Measurements from ENCODE around the gene CSRNP3.

The CSRNP3 gene, protein sequence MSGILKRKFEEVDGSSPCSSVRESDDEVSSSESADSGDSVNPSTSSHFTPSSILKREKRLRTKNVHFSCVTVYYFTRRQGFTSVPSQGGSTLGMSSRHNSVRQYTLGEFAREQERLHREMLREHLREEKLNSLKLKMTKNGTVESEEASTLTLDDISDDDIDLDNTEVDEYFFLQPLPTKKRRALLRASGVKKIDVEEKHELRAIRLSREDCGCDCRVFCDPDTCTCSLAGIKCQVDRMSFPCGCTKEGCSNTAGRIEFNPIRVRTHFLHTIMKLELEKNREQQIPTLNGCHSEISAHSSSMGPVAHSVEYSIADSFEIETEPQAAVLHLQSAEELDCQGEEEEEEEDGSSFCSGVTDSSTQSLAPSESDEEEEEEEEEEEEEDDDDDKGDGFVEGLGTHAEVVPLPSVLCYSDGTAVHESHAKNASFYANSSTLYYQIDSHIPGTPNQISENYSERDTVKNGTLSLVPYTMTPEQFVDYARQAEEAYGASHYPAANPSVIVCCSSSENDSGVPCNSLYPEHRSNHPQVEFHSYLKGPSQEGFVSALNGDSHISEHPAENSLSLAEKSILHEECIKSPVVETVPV

GRCh38 chr2:165469417-165469816, at the start of gene CSRNP3:
TSS of gene CSRNP3 (plus strand) at chr2:165469698. CDS start at chr2:165595066, 125,368 bp downstream.
- no peak for TF ChIP-seq GATA1 (IDR thresholded peaks at IDR 0.05; ENCODE audit: low read depth, low read length)
- TF ChIP-seq POLR2A (IDR thresholded peaks at IDR 0.05; ENCODE audit: low read length): no peak
- DNase-seq: no peak

DNA sequence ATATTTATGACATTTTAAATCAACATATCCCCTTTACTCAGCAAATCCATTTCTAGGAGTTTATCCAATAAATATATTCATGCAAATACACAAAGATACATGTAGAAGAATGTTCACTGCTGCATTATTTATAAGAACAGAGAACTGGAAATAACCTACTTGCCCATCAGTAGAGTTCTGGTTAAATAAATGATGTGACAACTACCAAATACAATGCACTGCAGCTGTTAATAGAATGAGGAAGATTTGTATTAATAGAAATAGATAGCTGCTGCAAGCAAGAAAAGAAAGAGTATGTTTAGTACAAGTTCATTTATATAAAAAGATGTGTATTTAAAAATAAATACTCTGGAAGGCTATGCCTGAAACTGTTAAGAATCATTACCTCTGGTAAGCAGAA, 49.3 kb upstream of the CSRNP3 start:
- TF ChIP-seq POLR2A (IDR thresholded peaks at IDR 0.05; ENCODE audit: low read length): no peak
- TF ChIP-seq GATA1 (IDR thresholded peaks at IDR 0.05; ENCODE audit: low read depth, low read length): no peak
- DNase-seq: no peak

DNA sequence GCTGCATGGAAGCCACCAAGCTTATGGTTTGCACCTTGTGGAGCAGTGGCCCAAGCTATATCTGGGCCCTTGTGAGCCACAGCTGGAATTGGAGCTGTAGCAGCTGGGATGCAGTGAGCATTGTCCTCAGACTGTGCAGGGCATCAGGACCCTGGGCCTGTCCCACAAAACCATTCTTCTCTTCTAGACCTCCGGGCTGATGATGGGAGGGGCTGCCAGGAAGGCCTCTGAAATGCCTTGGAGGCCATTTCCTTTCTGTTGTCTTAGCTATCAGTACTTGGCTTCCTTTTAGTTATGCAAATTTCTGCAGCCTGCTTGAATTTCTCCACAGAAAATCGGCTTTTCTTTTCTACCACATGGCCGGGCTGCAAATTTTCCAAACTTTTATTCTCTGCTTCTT, 46.4 kb upstream of the CSRNP3 start:
- no peak for TF ChIP-seq POLR2A (IDR thresholded peaks at IDR 0.05; ENCODE audit: low read length)
- TF ChIP-seq GATA1 (IDR thresholded peaks at IDR 0.05; ENCODE audit: low read depth, low read length): no peak
- no peak for DNase-seq

DNA sequence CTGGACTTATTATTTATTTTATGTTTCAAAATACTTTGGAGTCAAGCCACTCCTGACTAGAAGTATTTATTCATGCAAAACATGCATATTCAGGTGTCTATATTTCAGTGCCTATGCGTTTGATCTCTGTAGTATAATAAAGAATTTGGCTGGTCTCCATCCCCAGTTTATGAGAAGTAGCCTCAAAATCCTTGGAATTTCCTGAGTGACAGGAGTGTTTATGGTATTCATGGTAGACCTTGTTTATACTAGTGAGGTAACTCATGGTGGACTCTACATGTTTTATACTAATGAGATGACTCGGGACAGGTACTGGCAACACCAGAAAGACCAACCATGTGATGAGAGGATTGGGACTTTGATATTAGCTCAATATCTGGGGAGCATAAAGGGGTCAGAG, 43.9 kb upstream of the CSRNP3 start:
- no peak for DNase-seq
- TF ChIP-seq GATA1 (IDR thresholded peaks at IDR 0.05; ENCODE audit: low read depth, low read length) (no peak), POLR2A (IDR thresholded peaks at IDR 0.05; ENCODE audit: low read length) (no peak)

GRCh38 chr2:165427686-165428085, 41.8 kb upstream of the CSRNP3 start:
- no peak for DNase-seq
- TF ChIP-seq GATA1 (IDR thresholded peaks at IDR 0.05; ENCODE audit: low read depth, low read length) (no peak), POLR2A (IDR thresholded peaks at IDR 0.05; ENCODE audit: low read length) (no peak)

DNA sequence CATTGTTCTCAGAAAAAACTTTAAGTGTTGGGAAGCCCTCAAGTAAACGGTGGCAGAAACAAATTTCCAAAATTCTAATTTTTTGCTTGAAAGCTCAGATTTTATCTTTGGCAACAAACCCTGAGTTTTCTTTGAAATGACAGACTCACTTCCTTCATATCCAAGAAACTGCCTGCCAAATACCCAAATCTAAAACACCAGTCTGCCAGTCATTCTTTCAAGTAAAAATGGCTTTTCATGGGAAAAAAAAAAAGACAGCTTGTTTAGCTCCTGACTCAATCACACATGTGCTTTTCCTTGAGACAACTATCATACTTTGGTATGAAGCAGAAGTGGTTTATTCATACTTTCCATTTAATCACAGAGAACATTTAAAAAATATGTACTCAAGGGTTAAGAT, 40.6 kb upstream of the CSRNP3 start:
- DNase-seq: no peak
- TF ChIP-seq GATA1 (IDR thresholded peaks at IDR 0.05; ENCODE audit: low read depth, low read length): no peak
- no peak for TF ChIP-seq POLR2A (IDR thresholded peaks at IDR 0.05; ENCODE audit: low read length)

GRCh38 chr2:165431014-165431413, 38.5 kb upstream of the CSRNP3 start:
- no peak for TF ChIP-seq POLR2A (IDR thresholded peaks at IDR 0.05; ENCODE audit: low read length)
- TF ChIP-seq GATA1 (IDR thresholded peaks at IDR 0.05; ENCODE audit: low read depth, low read length): no peak
- DNase-seq: no peak

- DNase-seq: no peak
- TF ChIP-seq POLR2A (IDR thresholded peaks at IDR 0.05; ENCODE audit: low read length) (no peak), GATA1 (IDR thresholded peaks at IDR 0.05; ENCODE audit: low read depth, low read length) (no peak)
Measured at GRCh38 chr2:165432234-165432966, 37.1 kb upstream of the CSRNP3 start.

GRCh38 chr2:165434865-165435496, 34.5 kb upstream of the CSRNP3 start:
- TF ChIP-seq POLR2A (IDR thresholded peaks at IDR 0.05; ENCODE audit: low read length): no peak
- no peak for TF ChIP-seq GATA1 (IDR thresholded peaks at IDR 0.05; ENCODE audit: low read depth, low read length)
- no peak for DNase-seq

GRCh38 chr2:165435611-165436010, 33.9 kb upstream of the CSRNP3 start:
- DNase-seq: no peak
- TF ChIP-seq GATA1 (IDR thresholded peaks at IDR 0.05; ENCODE audit: low read depth, low read length) (no peak), POLR2A (IDR thresholded peaks at IDR 0.05; ENCODE audit: low read length) (no peak)

DNA sequence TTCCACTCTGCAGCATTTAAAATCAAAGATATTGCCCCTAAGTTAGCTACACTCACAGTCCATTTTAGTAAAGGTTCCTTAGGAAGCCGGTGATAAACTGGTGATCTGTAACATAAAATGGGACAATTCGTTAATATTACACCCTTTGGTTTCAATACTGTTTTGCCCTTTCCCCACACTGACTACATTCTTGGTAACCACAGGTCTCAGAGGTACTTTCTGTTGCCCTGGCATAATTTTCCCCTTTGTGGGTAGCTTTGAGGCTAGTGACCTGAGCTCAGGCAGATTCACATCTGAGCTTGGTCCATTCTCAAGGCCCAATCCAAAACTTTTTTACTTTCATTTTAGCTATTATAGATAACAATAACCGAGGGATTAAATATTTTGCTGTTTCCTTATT, 32.9 kb upstream of the CSRNP3 start:
- no peak for DNase-seq
- TF ChIP-seq POLR2A (IDR thresholded peaks at IDR 0.05; ENCODE audit: low read length) (no peak), GATA1 (IDR thresholded peaks at IDR 0.05; ENCODE audit: low read depth, low read length) (no peak)

GRCh38 chr2:165440367-165440766, 29.1 kb upstream of the CSRNP3 start:
- peak in 1 of 2 experiments; percentile 1 for DNase-seq
- TF ChIP-seq POLR2A (IDR thresholded peaks at IDR 0.05; ENCODE audit: low read length) (no peak), GATA1 (IDR thresholded peaks at IDR 0.05; ENCODE audit: low read depth, low read length) (no peak)

- DNase-seq: no peak
Measured at GRCh38 chr2:165443511-165443910, 26.0 kb upstream of the CSRNP3 start.

GRCh38 chr2:165448406-165448805, 21.1 kb upstream of the CSRNP3 start:
- no peak for TF ChIP-seq GATA1 (IDR thresholded peaks at IDR 0.05; ENCODE audit: low read depth, low read length)
- no peak for TF ChIP-seq POLR2A (IDR thresholded peaks at IDR 0.05; ENCODE audit: low read length)
- no peak for DNase-seq

More at GRCh38 chr2:165443511-165443910, 26.0 kb upstream of the CSRNP3 start:
- TF ChIP-seq GATA1 (IDR thresholded peaks at IDR 0.05; ENCODE audit: low read depth, low read length): no peak
- TF ChIP-seq POLR2A (IDR thresholded peaks at IDR 0.05; ENCODE audit: low read length): no peak

Measured in erythroblast (primary cell).